Stimulated activated CD8-positive, alpha-beta memory T cell treated with anti-CD3 and anti-CD28 coated beads, Interleukin-7, amount 100 ng/mL, for 48 hours (primary cell): Measurements from ENCODE around the gene HCK.

Experiments used
- DNase-seq, 2 donors: peaks; one replicate each; pipeline ENCODE4 v3.0.0-alpha.2; 2020; ENCODE audit warnings: low read depth in 1 of 2; ENCODE audit errors: extremely low read depth in 1 of 2

Gene HCK

DNA sequence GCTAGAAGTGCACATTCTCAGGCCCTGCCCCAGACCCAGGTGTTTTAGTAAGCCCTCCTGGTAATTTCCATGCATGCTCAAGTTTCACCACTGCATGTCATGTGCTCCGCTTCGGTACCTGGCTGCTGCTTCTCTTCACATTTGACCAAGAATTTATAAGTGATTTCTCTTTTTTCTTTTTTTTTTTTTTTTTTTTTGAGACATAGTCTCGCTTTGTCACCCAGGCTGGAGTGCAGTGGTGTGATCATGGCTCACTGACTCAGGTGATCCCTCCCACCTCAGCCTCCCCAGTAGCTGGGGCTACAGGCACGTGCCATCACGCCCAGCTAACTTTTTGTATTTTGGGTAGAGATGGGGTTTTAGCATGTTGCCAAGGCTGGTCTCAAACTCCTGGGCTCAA, 73.5 kb downstream of the HCK start:
- no peak for DNase-seq

DNA sequence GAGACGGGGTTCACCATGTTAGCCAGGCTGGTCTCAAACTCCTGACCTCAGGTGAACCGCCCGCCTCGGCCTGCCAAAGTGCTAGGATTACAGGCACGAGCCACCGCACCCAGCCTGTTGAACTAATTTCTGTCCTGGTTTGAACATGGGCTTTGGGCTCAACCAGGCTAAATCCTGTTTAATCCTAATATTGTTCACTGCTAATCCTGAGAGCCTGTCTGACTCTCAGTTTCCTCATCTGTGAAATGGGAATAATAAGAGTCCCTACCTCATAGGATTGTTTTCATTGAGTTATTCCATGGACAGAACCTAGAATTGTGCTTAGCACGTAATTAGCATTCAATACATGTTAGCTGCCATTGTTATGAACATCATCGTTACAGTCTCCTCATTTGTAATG, 74.9 kb downstream of the HCK start:
- no peak for DNase-seq

- no peak for DNase-seq
Observed at GRCh38 chr20:32127347-32127746, 75.3 kb downstream of the HCK start.

DNA sequence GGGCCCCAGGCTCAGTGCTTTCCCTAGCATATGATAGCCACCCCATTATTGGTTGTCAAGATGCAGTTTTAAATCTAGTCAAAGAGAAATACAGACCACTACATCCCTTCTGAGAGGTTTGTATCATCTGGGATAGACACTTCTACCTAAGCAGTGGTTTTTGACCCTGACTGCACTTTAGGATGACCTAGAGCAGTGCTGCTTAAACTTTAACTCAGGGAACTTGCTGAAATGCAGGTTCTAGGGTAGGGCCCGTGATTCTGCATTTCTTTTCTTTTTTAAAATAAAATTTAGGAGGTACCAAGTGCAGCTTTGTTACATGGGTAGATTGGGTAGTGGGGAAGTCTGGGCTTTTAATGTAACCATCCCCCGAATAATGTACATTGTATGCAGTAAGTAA, 76.1 kb downstream of the HCK start:
- no peak for DNase-seq

GRCh38 chr20:32129863-32130262, 77.8 kb downstream of the HCK start:
- no peak for DNase-seq

- no peak for DNase-seq
Observed at GRCh38 chr20:32130352-32130751, 78.3 kb downstream of the HCK start.

DNA sequence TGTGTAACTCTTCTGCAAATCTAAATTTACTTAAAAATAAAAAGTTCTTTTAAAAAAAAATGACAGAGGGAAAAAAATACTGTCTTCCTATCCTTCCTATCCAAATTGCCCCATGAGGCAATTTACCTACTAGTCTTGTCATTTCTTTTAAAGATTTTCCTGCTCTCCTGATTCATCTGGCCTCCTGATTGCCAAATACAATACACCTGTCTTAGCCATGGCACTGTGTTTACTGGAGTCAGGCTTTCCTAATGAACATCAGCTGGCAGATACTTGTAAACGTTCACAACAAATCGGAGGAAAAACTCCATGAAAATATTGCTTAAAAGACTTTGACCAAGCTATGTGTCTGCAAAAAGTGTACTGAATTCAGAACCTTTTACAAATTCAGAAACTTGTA, 78.9 kb downstream of the HCK start:
- no peak for DNase-seq

DNA sequence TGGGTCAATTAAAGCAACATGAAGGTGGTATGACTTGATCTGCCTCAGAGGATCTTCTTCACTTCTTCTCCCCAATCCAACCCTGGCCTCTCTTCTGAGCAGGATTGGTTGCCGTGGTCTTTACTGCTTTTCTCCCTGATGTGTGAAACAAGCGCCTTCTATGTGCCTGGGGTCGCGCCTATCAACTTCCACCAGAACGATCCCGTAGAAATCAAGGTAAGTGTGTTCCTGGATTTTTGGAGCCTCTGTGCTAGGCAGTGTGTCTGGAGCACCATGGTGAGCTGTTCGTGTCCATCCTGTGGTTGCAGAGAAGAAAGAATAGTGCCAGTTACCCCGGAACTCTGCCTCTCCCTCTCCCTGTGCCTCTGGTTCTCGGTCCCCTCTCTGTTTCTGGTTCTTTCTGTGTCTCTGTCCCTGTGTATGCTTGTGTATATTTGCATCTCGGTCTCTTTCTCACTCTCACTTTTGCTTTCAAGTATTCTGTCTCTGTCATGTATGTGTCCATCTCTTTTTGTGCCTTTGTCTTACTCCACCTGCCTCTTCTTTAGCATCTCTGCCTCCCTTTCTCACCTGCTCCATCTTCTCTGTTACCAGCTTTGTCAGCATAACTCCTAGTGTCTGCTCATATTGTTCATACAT, 81.0 kb downstream of the HCK start:
- no peak for DNase-seq

GRCh38 chr20:32134026-32134425, 82.0 kb downstream of the HCK start:
- no peak for DNase-seq

GRCh38 chr20:32135983-32136515, 84.0 kb downstream of the HCK start:
- no peak for DNase-seq

- DNase-seq: no peak
Observed at GRCh38 chr20:32138921-32139320, 86.9 kb downstream of the HCK start.

GRCh38 chr20:32139947-32140346, 87.9 kb downstream of the HCK start:
- DNase-seq: no peak

- no peak for DNase-seq
Observed at GRCh38 chr20:32140603-32141002, 88.6 kb downstream of the HCK start.

DNA sequence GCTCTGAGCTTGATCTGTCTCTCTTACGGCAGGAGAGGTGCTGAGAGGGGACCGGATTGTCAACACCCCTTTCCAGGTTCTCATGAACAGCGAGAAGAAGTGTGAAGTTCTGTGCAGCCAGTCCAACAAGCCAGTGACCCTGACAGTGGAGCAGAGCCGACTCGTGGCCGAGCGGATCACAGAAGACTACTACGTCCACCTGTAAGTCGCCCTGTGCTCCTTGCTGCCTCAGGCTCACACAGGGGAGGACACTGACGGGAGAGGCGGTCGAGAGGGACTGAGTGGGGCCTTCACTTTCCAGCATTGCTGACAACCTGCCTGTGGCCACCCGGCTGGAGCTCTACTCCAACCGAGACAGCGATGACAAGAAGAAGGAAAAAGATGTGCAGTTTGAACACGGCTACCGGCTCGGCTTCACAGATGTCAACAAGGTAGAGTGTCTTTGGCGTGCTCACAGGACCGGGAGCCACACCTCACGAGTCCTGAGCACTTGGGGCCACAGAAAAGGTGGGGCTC, 89.5 kb downstream of the HCK start:
- no peak for DNase-seq

DNA sequence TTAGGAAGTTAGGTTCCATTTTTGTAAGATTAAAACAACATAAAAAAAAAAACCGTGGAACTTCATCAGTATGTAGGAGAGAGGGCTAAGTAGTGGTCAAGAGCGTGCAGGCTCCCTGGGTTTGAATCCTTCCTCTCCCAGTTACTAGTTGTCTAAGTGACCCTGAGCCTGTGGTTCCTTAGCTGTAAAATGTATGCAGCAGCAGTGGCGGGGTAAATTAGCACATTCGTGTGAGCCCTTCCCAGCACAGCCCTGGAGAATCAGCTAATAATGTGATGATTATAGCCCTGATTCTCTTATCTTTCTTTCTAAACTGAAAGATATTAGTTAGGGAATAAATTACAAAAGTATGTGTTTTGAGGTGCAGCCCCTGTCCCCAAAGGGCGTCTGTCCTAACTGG, 90.0 kb downstream of the HCK start:
- DNase-seq: no peak

DNA sequence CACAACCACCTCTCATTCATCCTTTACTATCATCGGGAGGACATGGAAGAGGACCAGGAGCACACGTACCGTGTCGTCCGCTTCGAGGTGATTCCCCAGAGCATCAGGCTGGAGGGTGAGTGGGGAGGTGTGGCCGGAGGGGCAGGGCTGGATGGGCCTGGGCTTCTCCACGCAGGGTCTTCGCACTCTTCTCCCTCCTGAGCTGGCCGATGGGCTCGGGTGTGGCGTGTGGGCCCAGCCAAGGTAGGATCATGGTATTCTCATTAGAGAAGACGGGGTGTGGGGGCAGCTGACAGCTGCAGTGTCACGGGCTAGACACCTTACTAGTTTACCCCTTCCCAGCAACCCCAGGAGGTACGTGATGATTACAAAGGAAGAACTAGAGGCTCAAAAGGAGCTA, 90.9 kb downstream of the HCK start:
- no peak for DNase-seq

DNA sequence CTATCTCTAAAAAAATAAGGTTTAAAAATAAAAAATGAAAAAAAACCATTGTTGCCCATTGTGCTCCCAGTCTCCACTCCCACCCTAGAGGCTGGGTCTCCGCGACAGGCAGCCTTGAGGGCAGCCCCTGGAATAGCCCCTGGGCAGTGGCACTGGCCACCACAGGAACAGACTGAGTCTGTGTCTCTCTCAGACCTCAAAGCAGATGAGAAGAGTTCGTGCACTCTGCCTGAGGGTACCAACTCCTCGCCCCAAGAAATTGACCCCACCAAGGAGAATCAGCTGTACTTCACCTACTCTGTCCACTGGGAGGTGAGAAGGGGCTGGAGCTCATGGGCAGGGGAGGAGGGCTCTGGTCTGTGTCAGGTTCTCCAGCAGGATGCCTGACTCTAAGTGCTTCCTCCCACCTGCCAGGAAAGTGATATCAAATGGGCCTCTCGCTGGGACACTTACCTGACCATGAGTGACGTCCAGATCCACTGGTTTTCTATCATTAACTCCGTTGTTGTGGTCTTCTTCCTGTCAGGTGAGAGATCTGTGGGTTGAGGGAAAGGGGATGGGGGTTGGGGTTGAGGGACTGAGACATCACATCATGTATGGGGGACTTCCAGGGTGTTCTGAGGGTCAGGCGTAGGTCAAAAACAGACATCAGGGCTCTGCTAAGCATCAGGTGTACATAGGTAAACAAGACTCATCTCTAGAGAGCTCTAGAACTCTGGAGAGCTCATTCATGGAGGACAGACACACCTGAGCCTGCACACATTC, 93.0 kb downstream of the HCK start:
- DNase-seq: no peak

DNA sequence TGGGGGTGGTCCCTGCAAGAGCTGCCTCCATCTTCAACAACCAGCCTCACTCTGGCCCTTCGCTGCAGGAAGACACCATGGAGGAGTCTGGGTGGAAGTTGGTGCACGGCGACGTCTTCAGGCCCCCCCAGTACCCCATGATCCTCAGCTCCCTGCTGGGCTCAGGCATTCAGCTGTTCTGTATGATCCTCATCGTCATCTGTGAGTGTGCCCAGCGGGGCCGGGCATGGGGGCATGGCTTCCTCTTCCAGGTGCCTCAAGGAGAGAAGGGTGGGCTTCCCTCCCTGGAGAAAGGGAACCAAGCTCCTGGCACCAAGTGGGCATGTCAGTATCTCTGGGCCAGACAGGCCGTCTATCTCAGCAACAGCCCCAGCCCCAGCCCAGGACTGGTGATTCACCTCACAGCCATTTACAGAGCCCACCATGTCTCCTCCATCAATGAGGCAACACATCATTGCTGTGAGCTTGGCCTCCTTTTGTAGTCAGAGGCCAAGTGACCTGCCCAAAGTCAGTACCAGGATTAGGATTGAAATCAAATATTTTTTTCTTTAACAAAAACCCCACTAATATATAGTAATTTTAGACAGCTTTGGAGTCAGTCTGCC, 97.6 kb downstream of the HCK start:
- no peak for DNase-seq

GRCh38 chr20:32150291-32150848, 98.3 kb downstream of the HCK start:
- no peak for DNase-seq
